GM21515 (cell line): ENCODE measurements around the gene BZW1.
"Not testable (repeated sequence)": the region's sequence is repeated elsewhere in the genome, so short reads cannot be mapped to it uniquely, and the experiment has no call there.

Source experiments
- ATAC-seq: cut with Tn5 transposase; IDR thresholded peaks from one replicate; pipeline ENCODE4 v1.9.1; 2021; ENCODE audit not compliant: unreplicated experiment

Gene BZW1

GRCh38 chr2:200790185-200790584 lies 21.5 kb upstream of the BZW1 start:
- ATAC-seq: no peak

GRCh38 chr2:200791905-200792304 lies 19.8 kb upstream of the BZW1 start:
- no peak for ATAC-seq

DNA sequence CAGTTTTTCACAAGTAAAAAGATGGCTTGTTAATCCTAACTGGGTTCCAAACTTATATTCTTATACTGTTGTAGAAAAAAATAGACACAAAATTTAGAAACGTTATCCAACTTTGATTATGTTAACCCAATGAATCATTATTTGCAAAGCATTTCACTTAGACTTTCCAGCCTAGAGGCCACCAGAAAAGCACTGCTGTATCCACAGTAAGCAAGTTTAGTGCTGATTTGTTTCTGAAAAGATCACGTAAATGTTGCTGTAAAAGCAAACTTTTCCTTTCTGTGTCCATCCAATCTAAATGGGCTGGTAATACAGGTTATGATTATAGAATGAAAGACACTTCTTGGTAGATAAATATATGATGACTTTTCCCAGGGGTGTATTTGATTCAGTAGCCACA lies 17.6 kb upstream of the BZW1 start:
- no peak for ATAC-seq

DNA sequence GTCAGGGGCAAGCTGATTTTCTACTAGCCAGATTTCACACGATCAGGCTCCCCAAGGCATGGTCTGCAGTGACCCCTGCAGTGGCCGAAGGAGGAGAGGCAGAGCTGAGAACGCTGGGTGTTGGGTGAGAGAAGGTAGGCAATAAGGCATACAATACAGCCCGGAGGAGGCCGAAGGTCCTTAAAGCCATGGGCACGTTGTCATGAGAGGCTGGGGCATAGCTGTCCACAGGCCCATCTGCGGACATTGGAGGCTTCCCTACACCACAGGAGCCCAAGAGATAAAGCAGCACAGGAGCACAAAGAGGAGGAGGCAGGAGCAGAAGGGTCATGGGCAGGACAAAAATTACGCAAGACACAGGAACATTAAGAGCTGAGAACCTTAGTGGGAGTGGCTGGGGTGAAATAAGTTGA lies 16.7 kb upstream of the BZW1 start:
- ATAC-seq: no peak

DNA sequence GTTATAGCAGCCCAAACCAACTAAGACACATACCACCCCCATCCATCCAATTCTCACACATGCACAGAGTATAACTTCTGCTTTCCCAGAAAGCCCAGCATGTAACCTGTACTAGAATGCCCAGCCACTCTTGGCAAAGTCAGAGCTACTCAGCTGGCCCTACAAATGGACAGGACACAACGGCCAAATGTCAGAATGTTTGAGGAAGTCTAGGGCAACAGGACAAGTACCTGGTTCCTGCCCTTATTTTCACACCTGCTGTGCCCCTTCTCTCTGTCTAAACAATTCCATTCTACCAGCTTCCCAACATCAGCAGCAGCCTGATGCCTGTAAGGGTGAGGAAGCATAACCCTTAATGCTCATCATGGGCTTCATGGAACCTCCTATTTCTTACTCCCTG lies 15.1 kb upstream of the BZW1 start:
- ATAC-seq: no peak

DNA sequence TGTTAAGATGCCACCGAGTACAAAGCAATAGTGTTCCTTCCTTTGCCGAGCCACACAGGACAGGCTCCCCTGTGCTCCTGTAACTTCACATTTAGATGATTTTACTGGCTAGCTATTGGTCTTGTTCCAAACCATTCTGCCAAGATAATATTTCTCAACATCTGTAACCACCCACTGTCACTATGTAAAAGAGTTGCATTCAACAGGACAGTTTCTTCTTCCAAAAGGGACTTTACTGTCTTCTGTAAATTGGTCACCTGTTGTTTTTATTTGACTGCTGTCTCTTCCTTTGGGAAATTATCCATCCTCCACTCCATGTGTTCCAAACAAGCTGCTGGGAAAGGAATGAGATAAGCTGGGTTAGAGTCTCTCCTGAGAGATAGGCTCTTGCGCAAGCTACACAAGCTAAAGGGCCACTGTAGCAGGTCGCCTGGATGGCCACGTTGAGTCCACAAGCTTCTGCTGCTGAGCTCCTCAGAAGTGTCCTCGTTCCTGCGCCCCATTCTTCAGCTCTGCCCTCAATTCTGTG lies 14.4 kb upstream of the BZW1 start:
- no peak for ATAC-seq

GRCh38 chr2:200798514-200798913 lies 13.2 kb upstream of the BZW1 start:
- no peak for ATAC-seq

DNA sequence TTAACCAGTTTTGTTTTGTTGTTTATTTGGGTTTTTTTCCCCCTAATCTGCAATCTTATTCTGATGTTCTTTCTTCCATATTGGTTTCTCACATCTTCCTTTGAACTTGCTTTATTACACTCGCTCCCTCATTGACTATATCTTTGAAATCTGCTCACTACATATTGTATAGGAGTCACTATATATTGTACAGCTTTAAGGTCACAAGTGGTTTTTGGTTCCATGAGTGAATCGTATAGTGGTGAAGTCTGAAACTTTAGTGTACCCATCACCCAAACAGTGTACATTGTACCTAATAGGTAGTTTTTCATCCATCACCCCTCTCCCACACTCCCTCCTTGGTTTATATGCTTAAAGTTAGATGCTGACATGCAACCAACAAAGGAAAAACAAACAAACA lies 11.3 kb upstream of the BZW1 start:
- no peak for ATAC-seq

DNA sequence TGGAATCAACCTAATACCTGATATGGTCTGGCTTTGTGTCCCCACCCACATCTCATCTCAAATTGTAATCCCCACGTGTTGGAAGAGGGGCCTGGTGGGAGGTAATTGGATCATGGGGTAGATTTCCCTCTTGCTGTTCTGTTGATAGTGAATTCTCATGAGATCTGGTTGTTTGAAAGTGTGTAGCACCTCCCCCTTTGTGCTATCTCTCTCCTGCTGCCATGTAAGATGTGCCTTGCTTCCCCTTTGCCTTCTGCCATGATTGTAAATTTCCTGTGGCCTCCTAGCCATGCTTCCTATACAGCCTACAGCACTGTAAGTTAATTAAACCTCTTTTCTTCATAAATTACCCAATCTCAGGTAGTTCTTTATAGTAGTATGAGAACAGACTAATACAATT lies 10.3 kb upstream of the BZW1 start:
- ATAC-seq: not testable (repeated sequence)

GRCh38 chr2:200809506-200810251 lies 2.0 kb upstream of the BZW1 start:
- no peak for ATAC-seq

DNA sequence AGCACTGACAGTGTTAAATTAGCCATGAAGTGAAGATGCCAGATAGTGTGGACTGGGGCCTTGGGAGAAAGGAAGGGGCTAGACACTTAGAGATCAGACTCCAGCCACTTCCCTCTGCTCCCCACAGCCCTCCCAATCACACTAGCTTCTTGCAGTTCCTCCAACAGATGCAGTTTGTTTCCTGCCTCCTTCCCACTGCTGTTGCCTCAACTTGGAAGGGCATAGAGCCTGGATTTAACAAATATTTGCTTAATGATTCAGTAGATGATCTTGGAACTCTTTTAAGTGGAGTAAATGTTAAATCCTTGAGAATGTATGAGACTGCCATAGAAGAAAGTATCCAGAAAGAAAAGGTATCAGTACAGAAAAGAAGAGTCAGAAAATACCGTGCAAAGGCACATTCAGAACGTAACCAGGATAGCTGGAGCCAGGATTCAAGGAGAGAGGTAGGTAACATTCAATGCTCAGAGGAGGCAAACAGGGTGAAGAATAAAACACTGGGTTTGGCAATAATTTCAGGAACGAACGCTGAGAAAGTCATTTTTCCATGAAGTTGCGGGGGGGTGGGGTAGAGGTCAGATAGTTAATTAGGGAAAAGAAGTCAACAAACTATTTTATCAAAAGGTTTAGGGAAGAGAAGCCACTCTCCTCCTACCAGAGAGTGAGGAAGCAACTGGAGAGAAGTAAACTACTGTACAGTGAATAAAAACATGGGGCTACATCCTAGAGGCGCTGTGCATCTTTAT lies 1.3 kb upstream of the BZW1 start:
- no peak for ATAC-seq

- ATAC-seq: no peak
These were observed 745 bp upstream of the BZW1 start for GRCh38 chr2:200810998-200811332.

GRCh38 chr2:200812122-200813022 lies 662 bp downstream of the BZW1 start:
- peak; percentile 42 for ATAC-seq

GRCh38 chr2:200814276-200814815 lies 2.6 kb downstream of the BZW1 start:
- no peak for ATAC-seq

GRCh38 chr2:200814917-200815316 lies 3.2 kb downstream of the BZW1 start:
- no peak for ATAC-seq

DNA sequence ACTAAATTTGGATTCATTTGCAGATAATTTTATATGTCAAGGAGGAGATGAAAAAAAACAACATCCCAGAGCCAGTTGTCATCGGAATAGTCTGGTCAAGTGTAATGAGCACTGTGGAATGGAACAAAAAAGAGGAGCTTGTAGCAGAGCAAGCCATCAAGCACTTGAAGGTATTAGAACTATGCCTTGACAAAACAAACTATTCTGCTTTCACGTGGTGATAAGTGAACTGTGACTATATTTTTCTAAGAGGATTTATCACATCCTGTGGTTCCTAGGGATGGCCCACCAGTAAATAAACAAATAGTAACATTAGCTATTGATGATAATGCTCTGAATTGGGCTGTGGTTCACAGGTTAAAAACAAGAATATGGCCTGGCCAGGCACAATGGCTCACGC lies 7.0 kb downstream of the BZW1 start:
- not testable (repeated sequence) for ATAC-seq

DNA sequence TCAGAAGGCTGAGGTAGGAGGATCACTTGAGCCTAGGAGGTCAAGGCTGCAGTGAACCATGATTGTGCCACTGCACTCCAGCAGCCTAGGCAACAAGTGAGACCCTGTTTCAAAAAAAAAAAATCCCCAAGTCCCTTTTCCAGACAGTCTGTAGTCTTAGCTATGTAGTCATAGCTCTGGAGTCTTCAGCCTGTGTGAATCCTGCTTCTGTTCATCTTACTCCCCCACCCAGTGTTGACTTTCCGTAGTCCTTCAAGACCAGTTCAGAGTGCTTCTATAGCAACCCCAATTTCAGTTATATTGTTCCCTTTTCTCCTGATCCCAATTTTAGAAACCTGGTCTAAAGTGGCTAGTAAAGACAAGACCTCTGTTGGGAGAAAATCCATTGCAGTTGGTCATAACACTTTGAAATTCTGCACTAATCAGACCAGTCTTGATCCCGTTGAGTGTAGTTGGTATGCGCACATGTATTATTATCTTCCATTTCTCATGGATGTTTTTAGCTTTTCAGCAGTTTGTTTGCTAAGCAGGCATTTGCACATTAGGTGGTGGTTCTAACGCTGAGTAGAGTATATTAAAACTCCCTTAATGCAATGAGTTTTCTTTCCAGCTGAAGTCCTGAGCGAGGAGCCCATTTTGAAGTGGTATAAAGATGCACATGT lies 9.0 kb downstream of the BZW1 start:
- ATAC-seq: no peak

GRCh38 chr2:200821686-200822245 lies 10.1 kb downstream of the BZW1 start:
- ATAC-seq: no peak

DNA sequence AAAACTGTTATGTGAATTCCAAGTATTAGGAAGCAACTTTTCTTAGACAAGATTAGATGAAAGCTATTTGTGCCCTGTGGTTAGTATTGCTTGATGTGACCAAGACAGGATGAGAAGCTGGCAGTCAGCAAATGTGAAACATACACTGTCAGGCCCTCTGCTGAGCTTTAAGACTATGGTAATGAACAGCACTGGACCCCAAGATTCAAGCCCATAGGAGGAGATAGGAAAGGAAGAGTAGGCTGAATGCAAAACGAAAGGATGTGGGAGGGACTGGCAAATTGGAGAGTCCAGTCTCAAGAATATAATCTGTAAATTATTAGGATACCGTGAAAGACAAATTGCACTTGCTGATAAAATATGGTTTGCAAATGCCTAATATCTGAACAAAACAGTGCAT lies 16.4 kb downstream of the BZW1 start:
- ATAC-seq: no peak

GRCh38 chr2:200828572-200829257 lies 17.0 kb downstream of the BZW1 start:
- no peak for ATAC-seq
